MCF 10A (cell line): Measurements from ENCODE around the gene TMEM53. TPM values are rescaled to one million over a fixed set of nuclear protein-coding genes. Genes with fewer than 3 reads are reported as not detected.
A peak's percentile ranks its signal among the peaks of the same experiment; 100 is the strongest.

Experiments used
- BruUV-seq: library from RNA; stranded (reverse); fragments of 400-500 nt; replicated peaks from 2 replicates; lab custom pipeline; 2021; lab: Mats Ljungman, UMichigan
- CTCF ChIA-PET: fragments of 300-600 bp; sonication (Branson Sonifier 250); formaldehyde crosslinking; extraction: SDS; loops from one replicate; lab custom pipeline; 2021; ENCODE audit warnings: antibody characterized with exemption, inconsistent platforms; lab: Yijun Ruan, JAX
- POLR2A ChIA-PET: fragments of 300-600, 350-650 bp; sonication (Branson Sonifier 250); formaldehyde crosslinking; extraction: SDS; loops from one replicate; lab custom pipeline; 2020; ENCODE audit warnings: antibody characterized with exemption, inconsistent platforms; lab: Yijun Ruan, JAX
- DNase-seq: peaks from one replicate; pipeline ENCODE4 v3.0.0-alpha.2; 2018; ENCODE audit not compliant: unreplicated experiment
- H3K27ac Mint-ChIP-seq: one replicate; pipeline ENCODE4 v1.8.0; 2022; ENCODE audit warnings: mild to moderate bottlenecking, low read depth, mixed read lengths; ENCODE audit not compliant: unreplicated experiment
- H3K27me3 Mint-ChIP-seq: one replicate; pipeline ENCODE4 v1.8.0; 2022; ENCODE audit warnings: mixed read lengths; ENCODE audit not compliant: insufficient read depth, unreplicated experiment
- H3K36me3 Mint-ChIP-seq: one replicate; pipeline ENCODE4 v1.8.0; 2022; ENCODE audit warnings: mild to moderate bottlenecking, moderate library complexity, mixed read lengths; ENCODE audit not compliant: insufficient read depth, unreplicated experiment
- H3K4me1 Mint-ChIP-seq: one replicate; pipeline ENCODE4 v1.8.0; 2022; ENCODE audit warnings: mixed read lengths; ENCODE audit not compliant: insufficient read depth, unreplicated experiment
- H3K4me3 Mint-ChIP-seq: one replicate; pipeline ENCODE4 v1.8.0; 2022; ENCODE audit warnings: mild to moderate bottlenecking, moderate library complexity, mixed read lengths; ENCODE audit not compliant: unreplicated experiment
- H3K9me3 Mint-ChIP-seq: one replicate; pipeline ENCODE4 v1.8.0; 2022; ENCODE audit warnings: mixed read lengths; ENCODE audit not compliant: unreplicated experiment
- intact Hi-C: fragments of 100-400 bp; cut with micrococcal nuclease; formaldehyde crosslinking; loops from 2 replicates; pipeline ENCODE4 v1.14.1; 2022
- total RNA-seq: library from RNA; stranded (reverse); gene quantifications from 2 replicates; pipeline ENCODE4 v1.2.3, GENCODE V29; 2022
- TF ChIP-seq, protein P1 (sequence below): fragments of 200-600 bp; IDR thresholded peaks from one replicate; pipeline ENCODE4 v1.8.0; 2022; ENCODE audit warnings: antibody characterized with exemption, mild to moderate bottlenecking; ENCODE audit not compliant: unreplicated experiment

TMEM53 gene
- total RNA-seq, 1 experiment from 2014 or later = 2.2 TPM

GRCh38 chr1:44635439-44635838 is 38.8 kb downstream of the TMEM53 start:
- Mint-ChIP-seq H3K4me3 (no peak overlapping the region), H3K36me3 (peaks cover 55% of the 10 kb centered on the region), H3K27me3 (no peaks in the 10 kb centered on the region), H3K27ac (no peak overlapping the region), H3K9me3 (no peaks in the 10 kb centered on the region), H3K4me1 (peaks cover 19% of the 10 kb centered on the region)
- TF ChIP-seq, protein P1, sequence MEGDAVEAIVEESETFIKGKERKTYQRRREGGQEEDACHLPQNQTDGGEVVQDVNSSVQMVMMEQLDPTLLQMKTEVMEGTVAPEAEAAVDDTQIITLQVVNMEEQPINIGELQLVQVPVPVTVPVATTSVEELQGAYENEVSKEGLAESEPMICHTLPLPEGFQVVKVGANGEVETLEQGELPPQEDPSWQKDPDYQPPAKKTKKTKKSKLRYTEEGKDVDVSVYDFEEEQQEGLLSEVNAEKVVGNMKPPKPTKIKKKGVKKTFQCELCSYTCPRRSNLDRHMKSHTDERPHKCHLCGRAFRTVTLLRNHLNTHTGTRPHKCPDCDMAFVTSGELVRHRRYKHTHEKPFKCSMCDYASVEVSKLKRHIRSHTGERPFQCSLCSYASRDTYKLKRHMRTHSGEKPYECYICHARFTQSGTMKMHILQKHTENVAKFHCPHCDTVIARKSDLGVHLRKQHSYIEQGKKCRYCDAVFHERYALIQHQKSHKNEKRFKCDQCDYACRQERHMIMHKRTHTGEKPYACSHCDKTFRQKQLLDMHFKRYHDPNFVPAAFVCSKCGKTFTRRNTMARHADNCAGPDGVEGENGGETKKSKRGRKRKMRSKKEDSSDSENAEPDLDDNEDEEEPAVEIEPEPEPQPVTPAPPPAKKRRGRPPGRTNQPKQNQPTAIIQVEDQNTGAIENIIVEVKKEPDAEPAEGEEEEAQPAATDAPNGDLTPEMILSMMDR = no peak
- POLR2A ChIA-PET = interaction anchor here (0.6 to 0.9 kb wide), 3 partner anchors 17 to 69 kb away, joined by 3 read pairs; no protein-coding TSS in a partner anchor
- CTCF ChIA-PET = interaction anchor here (0.7 to 3.8 kb wide), 5 partner anchors 8 to 418 kb away, joined by 3 to 27 read pairs (median 3); no protein-coding TSS in a partner anchor
- DNase-seq = no peak
- intact Hi-C loops = no loop called here
- no TSS peak for BruUV-seq

- intact Hi-C loops = no loop called here
- TF ChIP-seq, protein P1 = no peak
- no TSS peak for BruUV-seq
- Mint-ChIP-seq H3K4me3 (no peak overlapping the region), H3K9me3 (no peaks in the 10 kb centered on the region), H3K4me1 (peaks cover 20% of the 10 kb centered on the region), H3K27ac (no peak overlapping the region), H3K27me3 (no peaks in the 10 kb centered on the region), H3K36me3 (peaks cover 49% of the 10 kb centered on the region)
- no peak for DNase-seq
- ChIA-PET CTCF (interaction anchor here (0.6 to 3.8 kb wide), 5 partner anchors 9 to 418 kb away, joined by 3 to 27 read pairs (median 3); no protein-coding TSS in a partner anchor), POLR2A (interaction anchor here (1.1 kb wide), 1 partner anchor 10 kb away, joined by 3 read pairs; no protein-coding TSS in a partner anchor)
These were observed 39.6 kb downstream of the TMEM53 start for GRCh38 chr1:44634606-44635189.

- intact Hi-C loops = no loop called here
- H3K27ac Mint-ChIP-seq = peak overlapping the region; percentile 98
- peaks cover 20% of the 10 kb centered on the region for H3K4me1 Mint-ChIP-seq
- no peak for DNase-seq
- peaks cover 33% of the 10 kb centered on the region for H3K36me3 Mint-ChIP-seq
- CTCF ChIA-PET = interaction anchor here (0.6 to 4.0 kb wide), 6 partner anchors 19 to 415 kb away, joined by 3 to 33 read pairs (median 4); no protein-coding TSS in a partner anchor
- BruUV-seq = TSS peak; percentile 59
- H3K27me3 Mint-ChIP-seq = no peaks in the 10 kb centered on the region
- TF ChIP-seq, protein P1 = no peak
- peak overlapping the region; percentile 79 for H3K4me3 Mint-ChIP-seq
- no peaks in the 10 kb centered on the region for H3K9me3 Mint-ChIP-seq
- POLR2A ChIA-PET = interaction anchor here (0.5 to 2.6 kb wide), 15 partner anchors 9 to 881 kb away, joined by 3 to 22 read pairs (median 3); partner anchors contain the start of genes ARMH1 and TMEM53
These were observed 41.7 kb downstream of the TMEM53 start for GRCh38 chr1:44632598-44632997.
